ENCODE measurements around the gene SLC9A4.

The SLC9A4 gene

DNA sequence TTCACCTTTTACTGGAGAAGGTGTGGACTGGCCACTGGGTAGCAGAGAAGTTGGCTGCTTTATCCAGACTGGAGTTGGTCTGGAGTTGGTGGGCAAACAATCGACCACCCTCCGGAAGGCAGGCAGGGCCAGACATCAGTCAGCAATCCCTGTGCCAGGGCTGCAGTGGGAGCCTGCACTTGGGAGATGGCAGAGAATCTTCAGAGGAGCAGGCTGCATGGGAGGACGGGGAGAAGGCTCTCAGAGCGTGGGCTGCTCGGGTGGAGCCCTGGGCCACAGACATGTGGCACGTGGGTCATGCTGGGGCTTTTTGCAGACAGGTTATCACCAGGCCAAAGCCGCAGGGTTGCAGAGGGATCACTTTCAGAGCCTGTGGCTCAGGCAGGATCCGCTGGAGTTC is 29.6 kb downstream of the SLC9A4 start:
- no peak for DNase-seq

DNA sequence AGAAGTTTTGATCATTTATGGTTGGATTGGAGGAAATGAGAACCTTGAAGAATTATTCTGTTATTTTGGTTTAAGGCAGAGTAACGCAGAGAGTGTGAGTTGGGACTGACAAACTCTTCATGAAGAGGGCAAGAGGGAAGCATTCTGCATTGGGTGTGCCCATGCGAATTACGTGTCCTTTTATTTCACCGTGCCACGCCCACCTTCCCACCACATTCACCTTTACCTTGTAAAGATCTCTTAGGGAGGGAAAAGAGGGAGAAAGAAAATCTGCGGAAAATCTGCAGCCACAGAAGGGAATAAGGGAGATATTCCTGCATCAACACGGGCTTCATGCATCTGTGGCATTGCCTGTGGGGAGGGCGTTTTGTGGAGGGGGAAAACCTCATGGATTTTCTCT is 31.8 kb downstream of the SLC9A4 start:
- DNase-seq = no peak

DNA sequence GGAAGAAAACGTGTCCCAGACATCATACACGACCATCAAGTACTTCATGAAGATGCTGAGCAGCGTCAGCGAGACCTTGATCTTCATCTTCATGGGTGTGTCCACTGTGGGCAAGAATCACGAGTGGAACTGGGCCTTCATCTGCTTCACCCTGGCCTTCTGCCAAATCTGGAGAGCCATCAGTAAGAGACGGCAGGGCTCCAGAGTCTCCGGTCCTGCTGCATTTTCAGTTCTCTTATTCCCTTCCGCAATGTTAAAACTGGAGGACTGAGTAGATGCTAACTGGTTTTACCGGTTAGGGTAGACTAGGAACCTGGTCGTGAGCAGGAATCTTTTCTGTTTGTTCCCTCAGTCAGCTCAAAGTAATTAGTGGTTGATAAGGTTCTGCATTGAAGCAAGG is 32.3 kb downstream of the SLC9A4 start:
- DNase-seq = no peak

DNA sequence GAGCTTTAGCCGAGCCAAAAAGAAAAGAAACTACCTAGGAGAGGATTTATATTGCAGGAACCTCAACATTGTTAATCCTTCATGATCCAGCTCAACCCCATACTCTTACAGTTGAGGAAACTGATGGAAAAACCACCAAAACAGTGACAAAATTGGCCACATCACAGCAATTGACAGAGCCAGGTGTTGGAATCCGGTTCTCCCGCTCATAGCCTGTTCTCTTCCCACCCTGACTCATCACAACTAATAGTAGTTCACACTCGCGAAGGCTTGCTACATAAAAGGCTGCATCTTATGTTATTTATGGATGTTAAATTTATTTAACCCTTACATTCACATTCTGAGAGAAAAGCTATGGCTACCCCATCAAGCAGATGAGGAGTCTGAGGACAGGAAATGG is 33.7 kb downstream of the SLC9A4 start:
- DNase-seq = no peak

DNA sequence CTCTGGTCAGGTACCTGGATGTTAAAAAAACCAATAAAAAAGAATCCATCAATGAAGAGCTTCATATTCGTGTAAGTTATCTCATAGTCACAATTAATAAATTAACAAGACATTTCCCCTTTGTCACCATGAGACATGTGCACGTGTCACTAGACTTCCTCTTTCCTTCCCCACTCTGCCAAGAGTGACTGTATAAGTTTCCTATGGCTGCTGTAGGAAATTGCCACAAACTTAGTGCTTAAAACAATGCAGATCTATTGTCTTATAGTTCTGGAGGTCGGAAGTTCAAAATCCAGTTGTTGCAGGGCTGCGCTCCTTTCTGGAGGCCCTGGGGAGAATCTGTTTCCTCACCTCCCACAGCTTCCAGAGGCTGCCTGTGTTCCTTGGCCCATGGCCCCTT is 35.8 kb downstream of the SLC9A4 start:
- DNase-seq = no peak

DNA sequence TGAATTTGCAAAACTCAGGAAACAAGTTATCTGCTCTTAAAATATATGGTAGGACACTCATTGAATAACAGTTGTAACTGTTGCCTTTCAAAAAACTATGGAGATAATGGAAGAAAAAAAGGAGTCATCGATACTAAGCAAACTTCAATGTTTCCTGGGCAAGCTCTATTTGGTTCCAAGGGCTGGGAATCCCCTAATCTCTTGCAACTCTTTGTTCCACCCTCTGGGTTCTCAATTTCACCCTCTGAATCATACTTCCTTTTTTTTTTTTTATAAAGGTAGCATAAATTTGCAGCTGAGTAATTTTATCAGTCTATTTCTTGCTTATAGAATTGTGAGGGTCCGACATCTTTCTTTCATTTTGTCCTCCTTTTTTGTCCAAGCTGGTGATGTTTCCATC is 36.7 kb downstream of the SLC9A4 start:
- no peak for DNase-seq

DNA sequence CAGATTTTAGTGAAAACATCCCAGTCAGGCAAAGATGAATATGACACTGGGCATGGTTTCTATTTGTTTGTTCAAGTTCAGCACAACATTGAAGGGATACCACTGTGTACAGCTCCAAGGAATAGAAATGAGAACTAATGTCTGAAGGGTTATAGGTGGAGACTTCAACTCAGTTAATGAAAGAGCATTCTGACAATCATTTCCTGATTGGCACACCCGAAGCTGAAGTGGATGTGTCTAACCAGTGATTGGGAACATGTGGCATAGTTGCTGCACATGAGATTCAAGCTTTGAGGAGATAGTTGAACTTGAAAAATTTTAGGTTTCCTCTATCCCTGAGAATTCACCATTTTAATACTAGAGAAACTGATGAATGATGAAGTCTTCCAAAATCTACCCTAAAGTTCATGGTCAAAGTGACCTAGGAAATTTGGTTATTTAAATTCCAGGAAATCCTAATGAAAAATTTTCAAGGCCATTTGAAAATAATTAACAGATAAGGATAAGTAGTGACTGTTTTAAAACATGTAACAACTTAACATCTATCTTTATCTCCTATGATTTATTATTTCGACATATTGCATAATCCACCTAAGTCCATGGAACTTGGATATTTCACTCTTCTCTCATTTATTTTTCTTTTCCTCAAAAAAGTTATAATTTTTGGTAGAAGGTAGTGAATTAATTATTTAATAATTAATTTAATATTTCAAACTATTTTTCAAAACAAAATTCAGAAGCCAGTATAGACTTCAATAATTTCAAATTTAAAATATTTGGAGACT is 38.0 kb downstream of the SLC9A4 start:
- no peak for DNase-seq

DNA sequence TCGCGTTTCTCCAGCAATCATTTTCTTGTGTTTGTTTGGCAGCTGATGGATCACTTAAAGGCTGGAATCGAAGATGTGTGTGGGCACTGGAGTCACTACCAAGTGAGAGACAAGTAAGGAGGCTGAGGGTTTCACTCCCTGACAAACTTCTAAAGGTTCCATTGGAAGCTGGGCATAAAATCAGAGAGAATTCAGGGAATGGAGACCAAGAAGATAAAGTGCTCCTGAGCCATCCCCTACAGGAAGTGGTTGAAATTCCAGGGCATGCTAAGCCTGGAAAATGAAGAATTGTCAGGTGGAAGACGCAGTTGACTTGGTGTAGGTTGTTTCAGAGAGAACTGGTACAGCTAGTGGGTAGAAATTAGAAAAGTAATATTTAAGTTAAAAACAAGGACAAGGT is 39.1 kb downstream of the SLC9A4 start:
- no peak for DNase-seq

DNA sequence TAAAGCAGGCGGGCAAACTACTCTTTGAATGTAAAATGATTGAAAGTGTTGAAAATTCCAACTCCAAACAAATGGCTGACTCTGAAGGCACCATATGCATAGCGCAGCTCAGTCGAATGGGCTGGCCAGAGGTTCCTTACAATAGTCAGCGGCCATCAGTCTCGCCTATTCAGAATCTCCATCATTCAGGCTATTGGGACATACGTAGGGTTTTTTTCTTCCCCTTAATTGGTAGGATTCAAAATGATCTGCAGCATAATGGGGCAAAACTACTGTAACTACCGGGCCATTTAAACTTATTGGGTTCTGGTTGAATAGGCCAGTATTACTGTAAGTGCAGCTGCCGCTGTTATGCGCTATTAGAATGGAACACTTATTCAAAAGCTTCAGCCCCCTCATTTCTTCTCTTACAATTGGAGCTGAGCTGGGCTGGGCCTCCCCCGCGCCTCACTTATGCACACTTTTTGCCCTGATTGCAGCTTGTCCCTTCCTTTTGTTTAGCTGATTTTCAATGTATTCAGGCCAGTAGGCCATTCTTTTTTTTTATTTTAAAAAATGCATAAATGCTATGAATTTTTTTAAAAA is 40.4 kb downstream of the SLC9A4 start:
- DNase-seq = no peak

DNA sequence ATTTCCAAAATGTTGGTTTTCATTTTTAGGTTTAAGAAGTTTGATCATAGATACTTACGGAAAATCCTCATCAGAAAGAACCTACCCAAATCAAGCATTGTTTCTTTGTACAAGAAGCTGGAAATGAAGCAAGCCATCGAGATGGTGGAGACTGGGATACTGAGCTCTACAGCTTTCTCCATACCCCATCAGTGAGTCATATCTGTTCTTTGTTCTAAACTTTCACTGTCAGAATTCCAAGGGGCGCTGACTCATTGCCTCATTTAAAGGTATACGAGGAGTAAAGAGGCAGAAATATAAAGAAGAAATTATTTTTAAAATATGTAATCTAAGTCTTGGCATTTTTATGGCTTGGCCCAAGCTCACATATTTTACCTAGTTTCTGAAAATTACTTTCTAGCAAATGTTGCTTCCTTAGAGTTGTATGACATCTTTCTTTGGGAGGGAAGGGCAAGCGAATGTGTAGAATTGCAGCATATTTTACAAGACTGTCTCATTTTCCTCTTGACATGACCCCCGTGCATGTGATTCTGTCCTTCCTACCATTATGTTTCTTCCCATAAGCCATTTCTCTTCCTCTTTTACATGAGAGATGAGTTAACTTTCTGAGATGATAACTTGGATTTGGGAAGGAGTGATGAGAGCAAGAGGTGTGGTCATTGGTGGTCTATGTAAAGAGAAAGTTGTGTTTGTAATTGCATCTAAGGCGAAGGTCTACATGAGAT is 41.2 kb downstream of the SLC9A4 start:
- DNase-seq = no peak

DNA sequence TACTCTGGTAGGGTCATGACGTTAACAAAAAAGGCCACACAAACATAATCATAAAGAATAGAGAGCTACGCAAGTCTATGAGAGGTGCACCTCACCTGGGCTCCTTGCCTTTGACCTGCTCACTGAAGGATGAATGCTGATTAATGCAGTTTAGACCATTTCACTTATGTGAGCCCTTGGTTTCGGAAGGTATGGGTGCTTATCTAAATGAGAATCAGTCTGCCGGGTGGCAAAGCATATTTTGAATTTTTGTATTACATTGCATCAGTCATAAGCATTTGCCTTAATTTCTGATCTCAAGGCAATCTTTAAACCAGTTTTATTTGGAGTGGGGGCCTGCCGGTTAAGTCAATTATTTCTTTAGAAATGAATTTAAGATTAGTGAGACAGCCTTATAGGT is 42.8 kb downstream of the SLC9A4 start:
- no peak for DNase-seq

DNA sequence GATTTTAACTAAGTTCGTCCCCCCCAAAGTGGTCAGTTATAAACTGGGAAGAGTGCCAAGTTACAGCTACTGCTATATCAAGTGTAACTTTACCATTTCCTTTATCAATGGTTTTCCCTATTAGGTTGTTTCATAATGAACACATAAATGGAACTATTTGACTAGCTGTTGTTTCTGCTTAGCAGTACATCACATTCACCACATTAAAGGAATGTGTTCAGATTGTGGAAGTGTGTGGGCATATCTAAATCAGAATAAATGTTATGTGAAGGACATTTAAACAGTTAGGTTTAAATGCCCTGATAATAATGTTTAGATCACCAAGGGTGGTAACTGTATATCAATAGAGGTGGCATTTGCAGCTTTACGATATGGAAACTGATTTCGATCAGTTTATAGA is 45.1 kb downstream of the SLC9A4 start:
- no peak for DNase-seq

DNA sequence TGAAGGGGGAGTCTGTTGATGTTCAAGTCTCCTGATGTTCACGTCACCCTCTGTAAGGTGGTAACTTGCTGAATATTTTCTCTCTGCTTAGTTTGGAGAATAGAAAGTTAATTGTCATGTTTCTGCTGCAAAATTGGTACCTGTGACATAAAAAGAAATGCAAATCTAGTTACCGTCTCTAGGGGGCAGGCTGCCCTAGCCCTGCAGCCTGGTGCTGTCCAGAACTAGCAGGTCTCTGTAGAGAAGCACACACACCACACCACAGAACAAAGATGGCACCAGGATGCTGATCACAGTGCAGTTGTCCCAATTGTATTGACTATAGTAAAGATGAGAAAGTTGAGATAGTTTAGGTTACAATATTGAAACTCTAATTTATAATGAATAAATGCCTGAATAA is 47.0 kb downstream of the SLC9A4 start:
- no peak for DNase-seq

DNA sequence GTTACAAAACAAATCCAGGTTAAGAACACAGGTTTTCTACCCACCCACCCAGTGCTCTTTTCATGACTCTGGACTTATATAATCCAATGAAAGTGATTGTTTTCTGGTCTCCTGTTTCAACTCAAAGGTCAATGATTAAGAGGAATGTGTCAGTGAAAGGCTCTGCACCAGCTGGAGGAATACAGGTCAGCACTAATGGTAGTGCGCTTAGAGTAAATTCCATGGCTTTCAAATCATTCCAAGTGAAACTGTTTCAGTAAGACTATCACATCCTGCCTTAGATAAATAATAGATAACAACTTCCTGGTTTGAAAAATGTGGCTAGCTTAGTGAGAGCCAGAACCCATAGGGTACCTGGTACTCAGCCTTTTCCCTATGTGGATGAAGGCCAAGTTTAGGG is 47.8 kb downstream of the SLC9A4 start:
- no peak for DNase-seq

DNA sequence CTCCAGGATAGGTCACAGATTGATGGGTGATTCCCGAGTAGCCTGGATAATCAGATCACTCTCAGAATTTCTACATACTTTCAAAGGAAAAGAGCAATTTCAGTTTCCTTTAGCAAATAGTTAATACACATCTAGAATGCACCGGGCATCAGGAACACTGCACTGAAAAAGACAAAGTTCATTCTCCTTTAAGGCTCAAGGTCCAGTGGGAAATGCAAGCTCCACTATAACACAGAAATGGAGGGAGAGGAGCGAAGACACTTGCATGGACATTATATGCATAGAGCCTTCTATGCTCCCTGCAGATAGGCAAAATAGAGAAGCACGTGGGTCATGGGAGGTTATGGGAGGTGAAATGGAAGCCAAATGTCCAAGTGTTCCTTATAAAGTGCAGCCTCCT is 49.1 kb downstream of the SLC9A4 start:
- DNase-seq = no peak

DNA sequence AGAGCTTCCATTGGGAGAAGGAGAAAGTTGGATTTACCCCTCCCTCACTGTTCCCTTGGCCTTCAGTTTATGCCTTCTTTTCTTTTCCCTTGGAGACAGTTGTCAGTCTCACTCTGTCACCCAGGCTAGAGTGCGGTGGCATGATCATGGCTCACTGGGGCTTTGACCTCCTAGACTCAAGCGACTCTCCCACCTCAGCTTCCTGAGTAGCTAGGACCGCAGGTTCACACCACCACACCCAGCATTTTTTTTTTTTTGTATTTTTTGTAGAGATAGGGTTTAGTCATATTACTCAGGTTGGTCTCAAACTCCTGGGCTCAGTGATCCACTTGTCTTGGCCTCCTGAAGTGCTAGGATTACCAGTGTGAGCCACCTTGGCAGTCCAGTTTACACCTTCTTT is 49.9 kb downstream of the SLC9A4 start:
- DNase-seq = no peak

DNA sequence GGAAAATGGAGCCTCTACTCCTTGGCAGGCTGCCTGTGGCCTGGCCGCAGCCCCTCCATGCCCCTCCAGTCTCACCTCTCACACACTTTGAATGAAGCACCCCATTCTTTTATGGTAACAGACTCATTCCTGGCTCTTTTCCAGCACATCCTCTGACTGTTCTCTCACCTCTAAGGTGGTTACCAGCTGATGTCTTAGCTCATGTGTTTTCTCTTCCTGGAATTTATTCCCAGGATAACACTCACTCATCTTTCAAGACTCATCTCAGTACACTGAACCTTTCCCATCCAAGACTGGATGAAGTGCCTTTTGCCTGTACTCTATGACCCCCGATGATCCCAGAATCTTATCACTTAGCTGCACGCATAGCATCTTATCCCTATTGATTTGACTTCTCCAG is 50.6 kb downstream of the SLC9A4 start:
- no peak for DNase-seq

DNA sequence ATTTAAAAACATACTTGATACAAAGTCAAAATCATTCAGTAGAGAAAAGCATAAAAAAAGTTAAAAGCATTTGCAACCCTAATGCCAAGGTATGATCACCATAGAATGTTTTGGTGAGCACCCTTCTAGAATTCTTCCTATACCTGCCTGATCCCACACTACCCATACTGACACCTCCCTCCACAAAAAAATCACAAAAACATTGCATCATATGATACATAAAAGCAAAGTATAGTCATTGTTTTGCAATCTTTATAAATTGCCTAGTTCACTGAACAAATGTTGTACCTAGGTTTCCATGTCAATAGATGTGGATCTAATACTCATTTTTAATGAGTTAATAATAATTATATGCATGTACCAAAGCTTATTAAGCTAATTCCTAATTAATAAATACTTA is 54.1 kb downstream of the SLC9A4 start:
- DNase-seq = no peak

DNA sequence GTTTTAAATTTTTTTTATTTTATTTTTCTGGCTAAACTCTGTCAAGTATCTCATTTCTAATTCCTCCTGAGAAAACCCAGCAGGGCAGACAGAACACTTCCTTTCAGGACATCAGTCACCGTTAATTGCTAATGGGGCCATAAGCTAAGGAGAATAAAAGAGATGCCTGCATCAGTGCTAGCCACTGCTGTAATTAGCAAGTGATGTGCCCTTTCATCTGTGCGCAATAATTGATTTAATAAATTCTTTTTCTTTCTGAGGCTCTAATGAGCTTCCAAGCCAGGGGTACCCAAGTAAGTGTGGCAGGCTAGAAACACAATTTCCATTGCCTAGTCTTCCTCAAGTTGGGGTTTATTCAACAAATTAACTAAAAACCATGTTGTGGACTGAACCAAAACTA is 65.5 kb downstream of the SLC9A4 start:
- no peak for DNase-seq

DNA sequence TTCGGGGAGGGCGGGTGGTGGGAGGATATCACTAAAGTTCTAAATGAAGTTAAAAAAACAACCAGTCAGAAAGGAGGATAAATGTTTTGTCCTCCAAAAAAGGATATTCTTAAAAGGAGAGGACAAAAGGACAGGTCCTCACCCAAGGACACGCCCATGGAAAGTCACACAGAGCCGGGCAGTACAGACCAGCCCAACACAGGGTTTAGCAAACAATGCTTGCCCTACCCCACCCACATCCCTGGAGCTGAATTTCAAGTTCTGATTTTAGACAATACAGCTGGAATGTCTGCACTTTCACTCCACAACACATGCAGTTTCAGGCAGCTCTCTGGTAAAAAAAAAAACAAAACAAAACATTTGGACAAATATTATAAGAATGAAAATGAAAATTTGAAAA is 67.9 kb downstream of the SLC9A4 start:
- DNase-seq = no peak

DNA sequence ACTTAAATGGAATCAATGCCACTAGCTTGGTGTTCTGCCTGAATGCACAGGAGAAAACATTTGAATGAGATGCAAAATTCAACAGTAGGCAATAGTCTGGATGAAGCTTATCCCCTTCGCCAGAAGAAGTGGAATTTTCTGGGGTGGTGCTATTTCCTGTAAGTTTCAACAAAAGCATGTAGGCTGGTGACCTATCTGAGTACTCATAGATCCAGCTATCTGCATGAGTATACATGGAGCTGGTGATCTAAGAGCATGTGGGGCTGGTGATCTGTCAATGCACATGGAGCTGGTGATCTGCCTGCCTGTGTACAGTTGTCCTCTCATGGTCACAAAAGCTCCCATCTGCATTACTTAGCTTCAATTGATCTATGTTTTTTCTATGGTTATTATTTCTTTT is 71.2 kb downstream of the SLC9A4 start:
- DNase-seq = no peak

DNA sequence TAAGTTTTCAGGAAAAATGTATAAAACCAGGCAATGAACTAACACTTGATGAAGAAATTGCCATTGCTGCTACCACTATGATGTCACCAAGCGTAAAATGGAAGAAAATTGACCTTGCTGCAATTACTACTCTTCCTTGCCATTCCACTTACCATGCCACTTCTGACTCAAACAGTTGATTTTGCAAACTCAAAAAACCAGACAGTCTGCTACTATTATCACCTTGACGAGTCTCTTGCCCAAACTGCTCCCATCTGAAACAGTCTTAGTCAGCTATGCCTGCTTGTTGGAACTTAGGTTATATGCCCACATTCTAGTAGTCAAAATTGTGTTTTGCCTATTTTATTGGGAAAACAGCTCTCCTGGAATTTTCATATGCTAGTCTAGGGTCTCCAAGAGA is 74.4 kb downstream of the SLC9A4 start:
- DNase-seq = no peak

DNA sequence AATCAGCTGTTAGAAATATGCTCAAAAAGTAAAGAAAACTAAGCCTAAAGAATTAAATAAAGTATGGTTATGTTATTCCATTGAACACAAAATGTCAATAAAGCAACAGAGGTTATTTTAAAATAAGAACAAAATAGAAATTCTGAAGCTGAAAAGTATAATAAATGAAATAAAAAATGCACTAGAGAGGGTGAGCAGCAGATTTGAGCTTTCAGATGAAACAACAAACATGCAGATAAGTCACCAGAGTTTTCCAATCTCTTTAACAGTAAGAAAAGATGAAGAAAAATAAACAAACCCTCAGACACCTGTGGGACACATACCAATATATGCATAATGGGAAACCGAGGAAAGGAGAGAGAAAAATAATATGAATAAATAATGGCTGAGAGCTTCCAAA is 76.0 kb downstream of the SLC9A4 start:
- DNase-seq = no peak

DNA sequence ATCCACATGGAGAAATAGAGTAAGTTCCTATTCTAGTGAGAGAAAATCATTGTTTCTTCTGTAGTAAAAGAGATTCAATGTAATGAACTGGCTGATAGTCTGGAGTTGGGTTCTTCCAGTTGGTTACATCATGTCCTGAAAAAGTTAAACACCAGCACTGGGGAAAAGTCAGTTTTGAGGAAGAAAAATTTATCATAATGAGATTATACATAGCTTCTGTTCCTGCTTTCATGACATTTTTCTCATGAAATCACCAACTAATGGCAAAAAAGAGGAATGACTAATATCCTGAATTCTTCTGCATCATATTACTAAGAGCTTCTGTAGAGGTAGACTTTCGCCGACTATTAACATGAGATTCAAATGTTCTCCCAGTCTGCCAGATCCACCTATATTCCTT is 77.1 kb downstream of the SLC9A4 start:
- no peak for DNase-seq
